ENCODE measurements around the gene MED29.

DNA sequence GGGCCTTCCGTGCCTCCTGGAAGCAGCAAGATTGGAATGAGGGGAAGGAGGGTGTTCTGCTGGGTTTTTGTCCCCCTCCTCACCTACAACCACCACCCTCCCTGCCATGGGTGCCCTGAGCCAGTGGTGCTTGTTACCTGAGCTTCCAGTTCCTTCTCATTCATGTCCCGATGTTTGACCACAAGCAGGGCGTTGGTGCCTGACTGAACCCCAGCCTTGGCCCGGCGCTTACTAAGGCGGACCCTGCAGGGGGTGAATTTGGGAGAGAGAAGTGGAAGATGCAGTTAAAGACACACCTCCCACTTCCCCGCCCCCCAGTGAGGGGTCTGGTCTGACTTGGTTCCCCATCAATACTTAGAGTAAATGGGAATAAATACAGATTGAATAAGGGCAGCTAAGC lies 4.6 kb upstream of the MED29 start:
- TF ChIP-seq CREB1 (CRISPR knock-in tag; IDR thresholded peaks at IDR 0.05; ENCODE audit: low read depth), result no peak
- TF ChIP-seq CTCF (conservative IDR thresholded peaks at IDR 0.05; ENCODE audit: low read depth in 2 of 2), result no peak
- TF ChIP-seq, protein P1, sequence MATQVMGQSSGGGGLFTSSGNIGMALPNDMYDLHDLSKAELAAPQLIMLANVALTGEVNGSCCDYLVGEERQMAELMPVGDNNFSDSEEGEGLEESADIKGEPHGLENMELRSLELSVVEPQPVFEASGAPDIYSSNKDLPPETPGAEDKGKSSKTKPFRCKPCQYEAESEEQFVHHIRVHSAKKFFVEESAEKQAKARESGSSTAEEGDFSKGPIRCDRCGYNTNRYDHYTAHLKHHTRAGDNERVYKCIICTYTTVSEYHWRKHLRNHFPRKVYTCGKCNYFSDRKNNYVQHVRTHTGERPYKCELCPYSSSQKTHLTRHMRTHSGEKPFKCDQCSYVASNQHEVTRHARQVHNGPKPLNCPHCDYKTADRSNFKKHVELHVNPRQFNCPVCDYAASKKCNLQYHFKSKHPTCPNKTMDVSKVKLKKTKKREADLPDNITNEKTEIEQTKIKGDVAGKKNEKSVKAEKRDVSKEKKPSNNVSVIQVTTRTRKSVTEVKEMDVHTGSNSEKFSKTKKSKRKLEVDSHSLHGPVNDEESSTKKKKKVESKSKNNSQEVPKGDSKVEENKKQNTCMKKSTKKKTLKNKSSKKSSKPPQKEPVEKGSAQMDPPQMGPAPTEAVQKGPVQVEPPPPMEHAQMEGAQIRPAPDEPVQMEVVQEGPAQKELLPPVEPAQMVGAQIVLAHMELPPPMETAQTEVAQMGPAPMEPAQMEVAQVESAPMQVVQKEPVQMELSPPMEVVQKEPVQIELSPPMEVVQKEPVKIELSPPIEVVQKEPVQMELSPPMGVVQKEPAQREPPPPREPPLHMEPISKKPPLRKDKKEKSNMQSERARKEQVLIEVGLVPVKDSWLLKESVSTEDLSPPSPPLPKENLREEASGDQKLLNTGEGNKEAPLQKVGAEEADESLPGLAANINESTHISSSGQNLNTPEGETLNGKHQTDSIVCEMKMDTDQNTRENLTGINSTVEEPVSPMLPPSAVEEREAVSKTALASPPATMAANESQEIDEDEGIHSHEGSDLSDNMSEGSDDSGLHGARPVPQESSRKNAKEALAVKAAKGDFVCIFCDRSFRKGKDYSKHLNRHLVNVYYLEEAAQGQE (IDR thresholded peaks at IDR 0.05; ENCODE audit: unreplicated experiment), result no peak
